Skeletal muscle satellite cell (primary cell): ENCODE results near the gene ITPR1.

Experiments used
- H3K27me3 ChIP-seq: 2 replicates; pipeline ENCODE4 v1.7.0; 2013; ENCODE audit warnings: low read length; ENCODE audit not compliant: control insufficient read depth, insufficient read depth
- H3K36me3 ChIP-seq: 2 replicates; pipeline ENCODE4 v1.7.0; 2013; ENCODE audit warnings: mild to moderate bottlenecking, control low read depth, low read length; ENCODE audit not compliant: insufficient read depth
- H3K4me1 ChIP-seq: 2 replicates; pipeline ENCODE4 v1.7.0; 2013; ENCODE audit warnings: low read length; ENCODE audit not compliant: control insufficient read depth, insufficient read depth
- H3K4me2 ChIP-seq: 2 replicates; pipeline ENCODE4 v1.7.0; 2013; ENCODE audit warnings: mild to moderate bottlenecking, low read length
- H3K4me3 ChIP-seq: 2 replicates; pipeline ENCODE4 v1.7.0; 2013; ENCODE audit warnings: low read length
- H3K9ac ChIP-seq: 2 replicates; pipeline ENCODE4 v1.7.0; 2013; ENCODE audit warnings: mild to moderate bottlenecking, low read depth, low read length, moderate library complexity
- H3K9me3 ChIP-seq: replicated peaks from 2 replicates; pipeline ENCODE4 v1.7.0; 2013; ENCODE audit warnings: mild to moderate bottlenecking, control low read depth, low read length

ITPR1 gene

DNA sequence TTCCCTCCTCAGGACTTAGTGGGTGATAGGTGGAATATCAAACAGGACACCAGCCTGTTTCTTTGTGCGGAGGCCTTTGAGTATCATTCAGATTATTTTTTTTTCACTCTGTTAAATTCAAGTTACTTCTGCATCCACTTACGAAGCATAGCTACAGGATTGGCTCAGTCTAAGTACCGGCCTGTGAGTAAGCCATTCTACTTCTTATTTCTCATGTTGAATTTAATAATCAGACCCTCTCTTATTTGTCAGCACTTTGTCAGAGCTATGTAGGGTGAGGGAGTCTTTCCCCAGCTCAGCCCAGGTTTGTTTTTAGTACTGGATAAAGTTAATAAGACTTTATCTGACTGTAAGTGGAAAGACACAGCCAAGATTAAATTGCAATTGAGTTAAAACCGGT, 54.7 kb downstream of the ITPR1 start:
- Histone ChIP-seq H3K4me1 (no peaks in the 10 kb centered on the region), H3K4me2 (no peak overlapping the region), H3K9ac (no peak overlapping the region), H3K4me3 (no peak overlapping the region), H3K36me3 (no peaks in the 10 kb centered on the region), H3K27me3 (no peaks in the 10 kb centered on the region), H3K9me3 (no peaks in the 10 kb centered on the region)

DNA sequence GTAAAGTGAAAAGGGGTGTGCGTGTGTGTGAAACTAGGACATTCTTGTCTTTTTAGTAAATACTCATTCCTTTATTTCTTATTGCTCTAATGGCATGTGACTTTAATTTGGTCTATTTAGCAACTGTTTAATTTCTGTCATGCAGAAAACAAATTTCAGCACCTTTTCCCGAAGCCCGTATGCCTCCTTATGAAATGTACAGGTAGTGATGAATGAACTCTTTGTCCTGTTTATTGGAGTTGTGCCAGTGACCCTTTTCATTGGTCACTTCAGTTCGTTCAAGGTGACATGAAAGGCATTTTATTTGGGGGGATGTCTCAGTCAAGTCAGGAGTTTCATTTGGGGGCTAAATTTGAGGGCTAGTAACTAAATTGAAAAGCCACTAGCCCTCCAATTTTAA, 55.2 kb downstream of the ITPR1 start:
- Histone ChIP-seq H3K4me3 (no peak overlapping the region), H3K4me1 (no peaks in the 10 kb centered on the region), H3K27me3 (no peaks in the 10 kb centered on the region), H3K9ac (no peak overlapping the region), H3K36me3 (no peaks in the 10 kb centered on the region), H3K4me2 (no peak overlapping the region), H3K9me3 (no peaks in the 10 kb centered on the region)

DNA sequence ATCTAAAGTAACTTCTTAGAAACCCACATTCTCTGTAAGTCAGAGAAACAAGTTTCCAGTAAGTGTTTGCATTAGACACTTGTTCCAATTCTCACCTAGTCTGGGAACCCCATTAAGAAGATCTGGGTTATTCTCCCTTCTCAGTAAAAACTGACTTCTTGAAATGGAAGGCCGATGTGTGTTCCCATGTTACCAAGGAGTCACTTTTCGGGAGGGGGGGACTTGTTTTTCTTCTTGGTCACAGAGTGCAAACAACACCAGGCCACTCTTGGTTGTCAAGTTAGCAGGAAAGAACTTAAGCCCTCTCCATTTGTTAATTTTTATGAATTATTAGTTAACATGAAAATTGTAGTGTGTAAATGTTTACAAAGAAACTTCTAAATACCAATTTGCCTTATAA, 55.6 kb downstream of the ITPR1 start:
- Histone ChIP-seq H3K36me3 (no peaks in the 10 kb centered on the region), H3K4me2 (no peak overlapping the region), H3K4me1 (no peaks in the 10 kb centered on the region), H3K27me3 (no peaks in the 10 kb centered on the region), H3K9me3 (no peaks in the 10 kb centered on the region), H3K4me3 (no peak overlapping the region), H3K9ac (no peak overlapping the region)

DNA sequence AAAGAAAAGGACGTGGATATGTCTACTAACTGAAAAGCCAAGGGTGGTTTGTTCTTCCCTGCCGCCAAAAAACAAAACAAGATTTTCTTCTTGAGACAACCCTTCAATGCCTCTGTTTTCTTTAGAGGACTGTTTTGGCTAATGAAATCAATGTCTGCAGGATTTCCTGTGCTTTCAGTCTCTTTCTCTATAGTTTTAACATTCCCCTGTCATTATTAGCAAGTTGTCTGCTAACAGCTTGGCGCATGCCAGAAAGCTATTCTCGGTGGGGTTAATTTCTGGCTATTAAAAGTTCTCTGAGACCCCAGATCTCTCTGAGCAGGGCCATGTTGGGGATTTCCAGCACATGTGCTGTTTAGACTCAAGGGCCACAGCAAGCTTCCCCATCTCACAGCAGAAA, 56.7 kb downstream of the ITPR1 start:
- H3K9ac ChIP-seq, result no peak overlapping the region
- H3K36me3 ChIP-seq, result no peaks in the 10 kb centered on the region
- H3K4me3 ChIP-seq, result no peak overlapping the region
- no peak overlapping the region for H3K4me2 ChIP-seq
- no peaks in the 10 kb centered on the region for H3K9me3 ChIP-seq
- H3K4me1 ChIP-seq, result no peaks in the 10 kb centered on the region
- no peaks in the 10 kb centered on the region for H3K27me3 ChIP-seq

DNA sequence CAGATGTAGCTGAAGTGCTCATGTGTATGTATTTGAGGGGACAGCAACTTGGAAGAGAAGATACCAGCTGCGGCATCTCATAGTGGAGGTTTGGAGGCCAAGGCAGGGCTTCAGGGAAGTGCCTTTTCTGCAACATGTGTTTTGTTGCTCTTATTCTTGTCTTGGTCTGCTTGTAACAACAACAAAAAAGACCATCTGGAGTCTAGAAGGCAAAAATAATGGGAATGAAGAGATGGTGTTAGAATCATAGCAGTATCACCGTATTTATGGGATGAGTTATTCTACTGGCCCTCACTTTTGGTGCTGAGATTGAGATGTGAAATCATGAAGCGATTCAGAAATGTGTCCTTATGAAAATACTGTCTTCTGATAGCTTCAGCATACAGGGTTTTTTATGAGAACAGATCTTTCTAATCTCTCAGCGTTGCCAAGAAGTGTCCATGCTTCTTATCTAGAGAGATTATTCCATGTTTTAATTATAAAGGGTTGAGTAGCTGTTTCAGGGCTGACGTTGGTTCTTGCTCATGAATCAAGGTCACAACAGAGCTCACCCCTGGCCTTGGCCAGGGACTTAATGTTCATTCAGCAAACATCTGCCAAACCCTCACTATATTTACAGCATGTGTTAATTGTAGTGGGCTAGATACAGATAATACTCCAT, 58.0 kb downstream of the ITPR1 start:
- no peak overlapping the region for H3K4me2 ChIP-seq
- no peak overlapping the region for H3K9ac ChIP-seq
- H3K4me3 ChIP-seq, result no peak overlapping the region
- H3K27me3 ChIP-seq, result no peaks in the 10 kb centered on the region
- H3K9me3 ChIP-seq, result no peaks in the 10 kb centered on the region
- no peaks in the 10 kb centered on the region for H3K36me3 ChIP-seq
- no peaks in the 10 kb centered on the region for H3K4me1 ChIP-seq

DNA sequence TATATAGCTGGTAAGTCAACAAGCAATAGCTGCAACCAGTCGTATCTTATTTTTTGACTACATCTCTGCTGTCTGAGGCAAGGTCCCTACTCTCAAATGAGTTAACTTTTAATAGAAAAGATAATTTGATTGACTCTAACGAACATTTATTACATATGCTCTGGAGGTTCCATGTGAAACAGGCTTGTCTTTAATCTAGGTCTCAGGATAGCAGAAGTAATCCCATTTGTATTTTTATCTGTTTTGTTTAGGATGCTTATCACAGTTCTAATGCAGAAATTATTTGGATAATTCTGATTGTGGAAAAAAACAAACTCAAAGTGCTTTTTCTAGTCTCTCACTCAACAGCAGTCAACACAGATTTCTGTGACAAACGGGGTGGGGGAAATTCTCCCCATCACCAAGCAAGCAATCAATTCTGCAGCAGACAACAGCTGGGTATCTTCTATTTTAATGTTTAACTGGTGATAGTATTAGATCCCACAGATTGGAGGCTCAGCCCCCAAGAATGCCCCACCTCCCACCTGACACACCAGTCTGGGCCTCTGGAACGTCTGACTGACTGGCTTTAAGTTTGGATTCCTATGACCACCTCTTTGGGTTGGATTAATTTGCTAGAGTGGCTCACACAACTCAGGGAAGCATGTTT, 58.8 kb downstream of the ITPR1 start:
- Histone ChIP-seq H3K4me1 (no peaks in the 10 kb centered on the region), H3K36me3 (no peaks in the 10 kb centered on the region), H3K4me2 (no peak overlapping the region), H3K9ac (no peak overlapping the region), H3K9me3 (no peaks in the 10 kb centered on the region), H3K4me3 (no peak overlapping the region), H3K27me3 (no peaks in the 10 kb centered on the region)

DNA sequence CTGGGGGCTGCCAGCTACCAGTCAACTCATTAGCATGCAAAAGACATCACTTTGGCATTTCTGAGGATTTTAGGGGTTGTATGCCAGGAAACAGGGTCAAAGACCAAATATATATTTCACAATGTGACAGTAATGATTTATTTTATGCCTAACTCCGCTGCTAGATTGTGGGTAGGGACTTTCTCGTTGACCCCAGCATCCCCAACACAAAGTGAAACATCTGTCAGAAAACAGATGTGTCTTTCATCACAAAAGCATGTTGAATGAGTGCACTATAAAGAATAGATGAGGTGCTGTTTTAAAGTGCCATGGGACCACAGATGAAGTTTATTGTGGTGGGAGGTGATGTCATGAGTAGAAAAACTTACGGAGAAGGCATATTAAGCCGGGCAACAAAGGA, 59.7 kb downstream of the ITPR1 start:
- H3K36me3 ChIP-seq, result no peaks in the 10 kb centered on the region
- H3K4me3 ChIP-seq, result no peak overlapping the region
- H3K4me2 ChIP-seq, result no peak overlapping the region
- H3K9ac ChIP-seq, result no peak overlapping the region
- H3K4me1 ChIP-seq, result no peaks in the 10 kb centered on the region
- H3K27me3 ChIP-seq, result no peaks in the 10 kb centered on the region
- no peaks in the 10 kb centered on the region for H3K9me3 ChIP-seq

DNA sequence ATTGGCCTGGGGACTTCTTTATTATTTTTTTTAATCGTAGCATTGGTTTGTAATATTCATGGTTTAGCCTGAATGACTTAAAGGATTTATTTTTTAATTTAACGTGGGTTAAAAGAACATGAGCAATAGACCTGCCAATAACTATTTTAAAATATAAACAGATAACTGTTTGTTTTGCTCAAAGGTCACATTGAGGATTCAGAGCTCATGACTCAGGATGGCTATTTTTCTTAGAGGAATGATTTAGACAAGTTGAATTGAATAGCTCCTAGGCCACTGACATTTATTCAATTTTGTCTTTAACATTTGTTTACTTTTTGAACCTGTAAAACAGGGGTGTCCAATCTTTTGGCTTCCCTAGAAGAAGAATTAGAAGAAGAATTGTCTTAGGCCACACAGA, 68.5 kb downstream of the ITPR1 start:
- no peak overlapping the region for H3K4me2 ChIP-seq
- H3K27me3 ChIP-seq, result no peaks in the 10 kb centered on the region
- H3K4me3 ChIP-seq, result no peak overlapping the region
- H3K36me3 ChIP-seq, result no peaks in the 10 kb centered on the region
- no peak overlapping the region for H3K9ac ChIP-seq
- H3K9me3 ChIP-seq, result no peaks in the 10 kb centered on the region
- H3K4me1 ChIP-seq, result no peaks in the 10 kb centered on the region

DNA sequence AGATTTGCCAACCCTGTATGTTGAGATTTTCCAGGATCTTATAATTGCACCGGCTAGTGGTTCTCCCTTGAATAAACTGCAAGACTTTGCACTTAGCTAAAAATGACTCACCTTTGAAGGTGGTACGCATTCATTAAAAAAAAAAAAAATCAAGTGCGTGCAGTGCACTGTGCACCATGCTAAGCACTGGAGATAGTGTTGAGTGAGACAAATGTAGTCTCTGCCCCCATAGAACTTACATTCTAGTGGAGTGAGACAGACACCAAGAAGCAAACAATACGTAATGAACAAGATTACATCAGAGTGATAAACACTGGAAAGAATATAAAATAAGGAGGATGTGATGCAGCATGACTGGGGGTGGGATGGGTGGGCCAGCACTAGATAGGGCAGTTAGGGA, 69.4 kb downstream of the ITPR1 start:
- no peaks in the 10 kb centered on the region for H3K27me3 ChIP-seq
- no peak overlapping the region for H3K4me3 ChIP-seq
- no peaks in the 10 kb centered on the region for H3K4me1 ChIP-seq
- H3K9ac ChIP-seq, result no peak overlapping the region
- no peak overlapping the region for H3K4me2 ChIP-seq
- H3K36me3 ChIP-seq, result no peaks in the 10 kb centered on the region
- no peaks in the 10 kb centered on the region for H3K9me3 ChIP-seq

DNA sequence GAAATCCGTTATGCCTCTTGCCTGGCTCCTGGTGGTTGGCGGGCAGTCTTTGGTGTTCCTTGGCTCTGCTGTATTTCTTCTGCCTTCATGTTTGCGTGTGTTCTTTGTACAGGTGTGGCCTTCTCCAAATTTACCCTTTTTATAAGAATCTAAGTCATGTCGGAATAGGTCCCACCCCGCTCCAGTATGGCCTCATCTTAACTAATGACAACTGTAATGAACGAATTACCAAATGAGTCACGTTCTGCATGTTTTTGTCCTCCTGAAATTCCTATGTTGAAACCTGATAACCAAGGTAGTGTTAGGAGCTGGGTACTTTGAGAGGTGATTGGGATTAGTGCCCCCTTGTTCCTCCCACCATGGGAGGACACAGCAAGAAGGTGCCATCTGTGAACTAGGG, 71.1 kb downstream of the ITPR1 start:
- Histone ChIP-seq H3K9ac (no peak overlapping the region), H3K9me3 (no peaks in the 10 kb centered on the region), H3K4me2 (no peak overlapping the region), H3K4me3 (no peak overlapping the region), H3K4me1 (no peaks in the 10 kb centered on the region), H3K27me3 (no peaks in the 10 kb centered on the region), H3K36me3 (no peaks in the 10 kb centered on the region)

DNA sequence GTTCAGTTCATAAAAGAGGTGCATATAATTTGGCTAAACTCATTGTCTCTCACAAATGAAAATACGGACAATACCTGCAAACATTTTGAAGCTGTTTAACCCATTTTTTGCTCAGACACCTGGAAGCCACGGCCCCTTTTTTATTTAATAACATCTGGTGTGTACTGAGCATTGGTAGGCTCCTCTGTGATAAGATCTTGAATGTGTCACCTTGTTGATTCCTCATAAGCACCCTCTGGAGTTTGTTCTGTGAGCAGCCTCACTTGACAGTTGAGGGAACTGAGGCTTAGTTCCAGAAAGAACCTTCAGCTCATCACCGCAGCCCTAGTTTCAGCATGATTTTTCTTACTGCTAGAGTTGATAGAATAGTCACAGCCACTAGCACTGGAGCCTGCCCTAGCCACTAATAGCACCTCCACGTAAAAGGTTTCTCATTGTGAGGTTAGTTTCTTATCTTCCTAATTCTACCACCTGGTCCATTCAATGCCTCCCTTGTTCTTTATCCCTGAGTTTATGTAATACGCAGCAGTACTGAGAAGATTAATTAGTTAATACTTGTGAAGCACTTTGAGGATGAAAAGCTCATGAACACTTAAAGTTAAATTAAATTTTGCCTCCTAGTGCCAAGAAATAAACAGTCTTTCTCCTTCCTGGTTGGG, 71.9 kb downstream of the ITPR1 start:
- no peaks in the 10 kb centered on the region for H3K9me3 ChIP-seq
- H3K9ac ChIP-seq, result no peak overlapping the region
- H3K27me3 ChIP-seq, result no peaks in the 10 kb centered on the region
- H3K4me3 ChIP-seq, result no peak overlapping the region
- H3K4me1 ChIP-seq, result no peaks in the 10 kb centered on the region
- H3K36me3 ChIP-seq, result no peaks in the 10 kb centered on the region
- no peak overlapping the region for H3K4me2 ChIP-seq
